CD4-positive, alpha-beta T cell treated with Interleukin-15 for 4 hours (primary cell): ENCODE results near the gene SULT1A2.
"Not testable (repeated sequence)": the region's sequence is repeated elsewhere in the genome, so short reads cannot be mapped to it uniquely, and the experiment has no call there.

ENCODE experiments used
- DNase-seq: peaks from one replicate; pipeline ENCODE4 v3.0.0-alpha.2; 2020; ENCODE audit warnings: low spot score

The SULT1A2 gene

DNA sequence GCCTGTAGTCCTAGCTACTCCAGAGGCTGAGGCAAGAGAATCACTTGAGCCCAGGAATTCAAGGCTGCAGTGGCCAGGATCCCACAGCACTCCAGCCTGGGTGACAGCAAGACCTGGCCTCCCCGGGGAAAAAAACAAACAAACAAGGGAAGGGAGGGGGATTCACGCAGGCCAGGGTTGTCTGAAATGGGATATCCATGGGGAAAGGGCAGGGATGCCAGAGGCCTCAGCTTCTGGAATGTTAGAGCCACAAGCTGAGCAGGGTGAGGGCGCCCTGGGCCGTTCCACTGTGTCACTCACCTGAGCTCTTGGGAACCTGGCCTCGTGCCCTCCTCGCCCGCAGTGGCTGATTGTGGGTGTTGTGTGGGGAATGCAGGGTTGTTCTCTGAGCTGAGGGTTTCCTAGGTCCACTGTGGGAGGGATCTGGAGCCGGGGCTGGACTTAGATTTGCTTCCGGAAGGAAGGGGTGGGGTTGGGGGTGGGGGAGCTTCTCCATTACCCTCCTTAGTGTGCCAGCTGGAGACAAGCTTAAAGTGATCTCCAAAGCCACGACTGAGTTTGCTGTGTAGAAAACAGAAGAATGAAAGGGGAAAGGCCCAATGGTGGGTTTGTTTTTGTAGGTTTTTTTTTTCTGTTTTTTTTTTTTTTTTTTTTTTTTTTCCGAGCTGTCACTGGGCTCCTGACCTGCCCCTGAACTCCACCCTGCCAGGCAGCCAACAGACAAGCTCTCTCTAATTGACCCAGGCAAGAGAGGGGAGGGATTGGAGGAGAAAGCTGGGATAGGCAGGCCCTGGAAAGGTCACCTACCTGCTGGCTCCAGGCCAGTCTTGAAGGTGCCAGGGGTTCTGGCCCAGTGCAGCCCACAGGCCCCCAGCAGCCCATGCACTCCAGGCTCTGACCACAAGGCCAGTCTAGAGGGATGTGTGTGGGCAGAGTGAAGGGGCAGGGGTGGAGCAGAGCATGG lies 13.1 kb upstream of the SULT1A2 start, which contains the start of gene SULT1A1:
SULT1A1 (minus strand) TSS at position 414 of the 964 bp plus-strand sequence. CDS start 1,189 bp downstream, outside the sequence.
- DNase-seq = no peak

DNA sequence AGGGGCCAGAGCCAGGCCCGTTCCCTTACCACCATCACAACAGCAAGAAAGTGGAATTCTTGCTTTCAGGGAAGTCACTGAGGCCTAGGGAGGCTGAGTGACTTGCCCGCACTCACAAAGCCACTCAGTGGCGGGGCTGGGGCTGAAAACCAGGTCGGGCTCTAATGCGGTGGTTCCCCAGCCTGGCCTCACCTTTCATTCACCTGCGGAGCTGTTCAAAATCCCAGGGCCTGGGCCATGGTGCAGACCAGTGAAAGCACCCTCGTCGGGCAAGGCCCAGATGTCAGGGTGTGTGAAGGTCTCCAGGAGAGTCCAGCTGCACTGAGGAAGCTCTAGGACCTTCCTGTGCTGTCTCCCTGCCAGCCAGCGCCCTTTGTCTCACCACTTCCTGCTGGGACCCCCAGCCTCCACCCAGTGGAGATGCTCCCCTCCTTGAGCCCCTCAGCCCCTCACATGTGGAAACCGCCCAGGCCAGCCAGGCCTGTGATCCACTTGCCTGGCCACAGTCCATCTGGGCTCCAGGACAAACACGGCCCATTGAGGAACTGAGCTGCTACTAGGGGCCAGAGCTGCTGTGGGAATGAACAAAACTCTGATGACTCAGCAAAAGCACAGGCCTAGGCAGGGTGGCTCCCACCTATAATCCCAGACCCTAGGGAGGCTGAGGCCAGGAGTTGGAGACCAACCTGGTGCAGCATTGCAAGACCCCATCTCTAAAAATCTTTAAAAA lies 12.2 kb upstream of the SULT1A2 start:
- DNase-seq = not testable (repeated sequence)

- not testable (repeated sequence) for DNase-seq
Observed at GRCh38 chr16:28608496-28608808, 11.6 kb upstream of the SULT1A2 start.

DNA sequence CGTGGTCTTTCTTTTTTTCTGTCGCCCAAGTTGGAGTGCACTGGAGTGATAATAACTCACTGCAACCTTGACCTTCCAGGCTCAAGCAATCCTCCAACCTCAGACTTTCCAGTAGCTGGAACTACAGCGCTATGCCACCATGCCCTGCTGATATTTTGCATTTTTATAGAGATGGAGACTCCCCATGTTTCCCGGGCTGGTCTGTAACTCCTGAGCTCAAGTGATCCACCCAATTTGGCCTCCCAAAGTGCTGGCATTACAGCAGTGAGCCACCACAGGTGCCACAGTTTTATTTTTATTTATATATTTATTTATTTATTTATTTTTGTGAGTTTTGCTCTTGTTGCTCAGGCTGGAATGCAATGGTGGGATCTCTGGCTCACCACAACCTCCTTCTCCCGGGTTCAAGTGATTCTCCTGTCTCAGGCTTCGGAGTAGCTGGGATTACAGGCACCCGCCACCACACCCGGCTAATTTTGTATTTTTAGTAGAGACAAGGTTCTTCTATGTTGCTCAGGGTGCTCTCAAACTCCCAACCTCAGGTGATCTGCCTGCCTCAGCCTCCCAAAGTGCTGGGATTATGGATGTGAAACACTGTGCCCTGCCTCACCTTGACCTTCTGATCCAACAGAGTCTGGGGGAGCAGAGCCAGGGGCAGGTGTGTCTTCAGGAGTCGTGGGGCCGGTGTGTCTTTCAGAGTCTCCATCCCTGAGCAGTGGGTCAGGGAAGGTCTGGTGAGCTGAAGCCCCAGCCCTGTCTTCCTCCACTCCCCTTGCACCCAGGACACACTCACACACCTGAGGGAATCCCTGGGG lies 11.0 kb upstream of the SULT1A2 start:
- DNase-seq = not testable (repeated sequence)

DNA sequence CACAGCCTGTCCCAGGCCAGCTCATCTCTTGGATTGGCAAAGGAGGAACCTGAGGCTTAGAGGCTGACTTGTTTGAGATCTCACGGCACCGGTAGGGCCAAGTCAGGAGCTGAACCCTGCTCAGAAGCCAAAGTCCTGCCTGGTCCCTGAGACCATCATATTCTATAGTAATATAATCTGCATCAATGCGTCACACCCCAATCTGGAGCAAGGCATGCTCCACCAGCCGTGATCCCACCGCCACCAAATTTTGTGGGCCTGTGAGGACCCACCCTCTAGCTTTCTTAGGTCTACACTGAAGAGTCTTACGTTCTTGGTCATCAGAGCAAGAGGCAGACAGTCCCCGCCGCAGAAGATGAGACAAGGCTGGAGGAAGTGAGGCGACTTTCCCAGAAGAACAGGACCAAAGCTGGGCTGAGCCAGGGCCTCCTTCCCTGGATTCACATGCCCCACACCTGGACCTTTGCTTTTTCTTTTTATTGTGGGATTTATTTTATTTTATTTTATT lies 10.3 kb upstream of the SULT1A2 start:
- no peak for DNase-seq

DNA sequence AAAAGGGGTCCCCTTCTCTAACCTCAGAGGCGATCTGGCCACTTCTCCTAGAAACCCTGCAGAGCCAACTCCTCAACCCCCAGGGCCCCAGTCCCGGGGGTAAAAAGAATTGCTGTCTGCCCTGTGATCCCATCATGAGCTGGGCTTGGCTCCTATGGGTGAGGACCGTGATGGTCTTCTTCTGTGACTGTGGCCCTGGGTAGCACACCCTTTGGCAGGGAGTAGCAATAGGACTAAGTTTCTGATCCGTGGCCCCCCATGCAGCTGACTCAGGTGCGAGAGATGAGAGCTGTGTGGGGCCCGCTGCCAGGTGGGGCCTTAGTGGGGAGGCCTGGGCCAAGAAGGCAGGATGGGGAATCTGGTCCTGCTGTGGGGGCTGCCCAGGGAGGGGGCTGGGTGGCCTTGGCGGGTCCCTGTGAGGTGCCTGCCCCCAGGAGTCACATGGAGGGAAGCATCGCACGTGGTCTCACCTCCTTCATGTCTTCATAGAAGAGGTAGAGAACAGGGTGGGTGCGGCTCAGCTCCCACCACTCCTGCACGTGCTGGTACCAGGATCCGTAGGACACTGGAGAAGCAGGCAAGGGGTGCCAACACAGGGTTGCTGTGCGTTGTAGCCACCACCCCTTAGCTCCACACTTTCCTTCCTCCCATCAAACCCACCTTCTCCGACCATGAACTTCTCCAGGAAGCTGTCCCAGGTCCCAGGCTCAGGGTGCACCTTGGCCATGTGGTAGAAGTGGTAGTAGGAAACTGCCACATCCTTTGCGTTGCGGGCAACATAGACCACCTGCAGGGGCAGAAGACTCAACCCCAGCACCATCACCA lies 9.7 kb upstream of the SULT1A2 start:
- DNase-seq = no peak

DNA sequence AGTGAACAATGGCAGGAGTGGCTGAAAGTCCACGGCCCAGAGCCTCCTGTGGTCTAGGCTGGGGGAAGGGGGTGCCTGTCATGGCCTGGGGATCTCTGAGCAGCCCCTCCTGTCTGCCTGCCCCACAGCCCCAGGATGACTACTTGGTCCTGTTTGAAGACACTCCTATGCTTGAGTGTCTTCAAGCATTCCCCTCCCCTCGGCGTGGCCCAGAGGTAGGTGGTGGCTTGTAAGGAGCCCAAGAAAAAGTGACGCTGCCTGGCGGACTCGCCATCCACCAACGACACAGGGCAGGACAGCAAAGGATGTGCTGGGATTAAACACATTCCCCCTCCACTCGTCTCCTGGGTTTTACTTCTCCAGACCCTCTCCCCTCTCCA lies 7.3 kb upstream of the SULT1A2 start:
- no peak for DNase-seq

DNA sequence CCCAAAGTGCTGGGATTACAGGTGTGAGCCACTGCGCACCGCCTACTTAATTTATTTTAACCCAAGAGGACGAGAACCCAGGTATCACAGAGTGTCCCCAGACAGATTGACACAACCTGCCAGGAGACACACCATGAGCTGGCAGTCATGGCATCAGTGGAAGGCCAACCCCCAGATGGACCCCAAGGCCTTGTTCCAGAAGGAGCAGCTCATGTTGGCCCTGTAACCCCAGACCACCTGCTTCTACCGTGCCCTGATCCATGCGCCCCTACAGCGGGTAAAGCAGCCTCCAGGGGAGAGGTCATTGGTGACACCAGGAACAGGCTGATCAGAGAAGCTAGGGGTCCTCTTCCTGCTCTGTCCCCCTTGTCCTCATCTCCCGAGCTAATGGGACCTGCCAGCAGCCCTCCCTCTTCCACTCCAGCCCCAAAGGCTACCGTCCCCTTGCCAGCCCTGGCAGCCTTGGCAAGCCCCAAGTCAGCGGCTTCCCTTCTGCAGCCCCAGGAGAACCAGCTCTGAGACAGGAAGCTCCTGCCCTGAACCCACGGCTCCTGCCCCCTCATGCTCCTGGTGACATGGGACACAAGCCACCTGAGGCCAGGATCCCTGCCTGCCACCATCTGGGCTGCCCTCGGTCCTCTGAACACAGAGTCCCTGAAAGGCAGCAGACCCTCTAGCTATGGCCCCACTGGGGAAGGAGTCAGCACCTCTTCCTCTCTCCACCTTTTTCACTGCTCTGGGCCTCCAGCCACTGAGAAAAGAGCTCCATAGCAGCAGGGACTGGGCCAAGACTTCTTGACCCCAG lies 6.7 kb upstream of the SULT1A2 start:
- DNase-seq = no peak

- no peak for DNase-seq
Observed at GRCh38 chr16:28602529-28602928, 5.7 kb upstream of the SULT1A2 start.

DNA sequence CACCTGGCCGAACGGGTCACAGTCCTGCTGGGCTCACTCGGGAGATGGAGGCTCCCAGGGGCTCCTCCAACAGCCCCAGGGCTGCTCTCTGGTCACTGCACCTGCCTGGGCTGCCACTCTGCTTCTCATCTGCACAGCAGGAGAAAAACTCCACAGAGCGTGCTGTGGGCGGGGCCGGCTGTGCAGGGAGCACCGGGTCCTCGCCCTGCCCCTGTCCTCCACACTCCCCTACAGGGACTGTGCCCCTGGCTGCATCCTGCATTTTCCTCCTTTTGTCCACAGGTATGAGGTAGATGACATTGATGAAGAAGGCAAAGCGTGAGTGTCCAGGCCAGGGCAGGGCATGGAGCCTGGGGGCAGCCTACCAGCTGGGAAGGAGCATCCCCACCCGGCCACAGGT lies 5.2 kb upstream of the SULT1A2 start:
- DNase-seq = not testable (repeated sequence)

- not testable (repeated sequence) for DNase-seq
Observed at GRCh38 chr16:28601589-28601988, 4.7 kb upstream of the SULT1A2 start.

GRCh38 chr16:28600965-28601364 lies 4.1 kb upstream of the SULT1A2 start:
- not testable (repeated sequence) for DNase-seq

DNA sequence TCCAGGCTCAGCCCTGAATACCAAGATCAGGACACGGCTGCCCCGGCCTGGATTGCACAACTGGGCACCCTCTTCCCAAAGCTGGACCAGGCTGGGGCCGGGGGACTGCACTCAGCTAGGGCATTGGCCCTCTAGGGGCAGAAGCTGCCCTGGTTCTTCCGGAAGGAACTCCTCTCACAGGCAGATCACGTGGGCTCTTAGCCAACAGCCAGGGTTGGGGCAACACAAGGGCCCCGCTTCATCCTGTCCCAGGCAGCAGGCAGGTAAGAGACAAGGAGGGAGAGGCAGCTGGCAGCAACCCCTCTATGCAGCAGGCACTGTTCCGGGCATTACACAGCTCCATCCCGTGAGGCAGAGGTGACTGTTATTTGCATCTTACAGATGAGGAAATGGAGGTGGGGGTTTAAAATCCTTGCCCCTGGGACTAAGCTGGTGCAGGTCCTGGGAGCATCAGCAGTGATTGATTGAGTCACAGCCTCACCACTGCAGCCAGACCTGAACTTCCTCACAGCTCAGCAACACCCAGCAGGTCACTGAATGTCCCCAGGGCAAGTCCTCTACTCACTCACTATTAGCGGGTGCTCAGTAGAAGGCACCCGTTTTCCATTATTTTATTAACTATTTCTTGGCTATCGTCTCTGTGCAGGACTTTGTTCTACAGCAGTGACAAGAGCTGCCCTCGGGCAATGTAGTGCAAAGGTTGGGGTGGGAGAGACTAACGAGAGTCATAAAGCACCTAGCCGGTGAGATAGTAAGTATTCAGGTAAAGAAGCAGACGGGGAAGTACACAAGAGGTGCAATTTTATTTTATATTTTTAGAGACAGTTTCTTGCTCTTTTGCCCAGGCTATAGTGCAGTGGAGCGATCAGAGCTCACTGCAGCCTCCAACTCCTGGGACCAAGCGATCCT lies 2.8 kb upstream of the SULT1A2 start:
- DNase-seq = not testable (repeated sequence)

DNA sequence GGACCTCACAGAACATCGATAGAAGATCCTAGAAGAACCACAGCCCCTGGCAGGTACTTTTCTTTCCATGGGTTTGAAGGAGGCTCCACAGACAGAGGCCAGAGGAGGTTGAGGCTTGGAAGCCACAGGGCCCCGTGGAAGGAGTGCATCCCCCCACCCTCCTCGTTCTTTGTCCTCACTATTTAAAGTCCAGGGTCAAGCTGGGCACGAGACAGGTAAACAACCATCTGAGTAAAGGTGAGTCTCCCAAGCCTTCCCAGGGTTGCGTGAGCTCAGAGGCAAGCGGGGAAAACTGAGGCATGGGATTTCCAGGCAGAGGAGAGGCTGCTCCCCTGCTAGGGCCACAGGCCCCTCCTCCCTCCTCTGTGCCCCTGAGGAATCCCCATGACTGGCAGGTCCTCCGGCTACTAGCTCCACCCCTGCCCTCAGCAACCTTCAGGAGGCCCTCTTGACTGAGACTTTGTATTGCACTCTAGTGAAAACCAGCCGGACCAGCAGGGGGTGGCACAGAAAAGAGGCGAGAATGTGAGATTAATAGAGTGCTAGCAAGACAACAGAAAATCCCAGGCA lies 927 bp upstream of the SULT1A2 start:
- no peak for DNase-seq

DNA sequence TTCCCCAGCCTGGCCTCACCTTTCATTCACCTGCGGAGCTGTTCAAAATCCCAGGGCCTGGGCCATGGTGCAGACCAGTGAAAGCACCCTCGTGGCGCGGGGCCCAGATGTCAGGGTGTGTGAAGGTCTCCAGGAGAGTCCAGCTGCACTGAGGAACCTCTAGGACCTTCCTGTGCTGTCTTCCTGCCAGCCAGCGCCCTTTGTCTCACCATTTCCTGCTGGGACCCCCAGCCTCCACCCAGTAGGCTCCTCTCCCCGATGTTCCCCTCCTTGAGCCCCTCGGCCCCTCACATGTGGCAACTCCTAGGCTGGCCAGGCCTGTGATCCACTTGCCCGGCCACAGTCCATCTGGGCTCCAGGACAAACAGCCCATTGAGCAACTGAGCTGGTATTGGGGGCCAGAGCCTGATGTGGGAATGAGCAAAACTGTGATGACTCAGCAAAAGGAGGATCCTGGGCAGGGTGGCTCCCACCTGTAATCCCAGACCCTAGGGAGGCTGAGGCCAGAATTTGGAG lies 677 bp downstream of the SULT1A2 start:
- DNase-seq = no peak

GRCh38 chr16:28595451-28595850 lies 1.4 kb downstream of the SULT1A2 start:
- DNase-seq = not testable (repeated sequence)

- DNase-seq = no peak
Observed at GRCh38 chr16:28592979-28593553, 3.8 kb downstream of the SULT1A2 start.

GRCh38 chr16:28592511-28592910 lies 4.3 kb downstream of the SULT1A2 start:
- no peak for DNase-seq
